A549 treated with Mapracorat at 1 μM for 4 hours (cell line): ENCODE data around the gene EGLN1. TPM values are rescaled to one million over a fixed set of nuclear protein-coding genes. Genes with fewer than 3 reads are reported as not detected.

ENCODE experiments used
- total RNA-seq: library from RNA; stranded (reverse); fragments of 200-300 nt; extraction: Qiagen RNA extraction; gene quantifications from 5 replicates; pipeline ENCODE4 v1.2.3, GENCODE V29; 2022

The EGLN1 gene
- 50.5 to 63.1 TPM (median 57.9 TPM) in 5 replicates for total RNA-seq

DNA sequence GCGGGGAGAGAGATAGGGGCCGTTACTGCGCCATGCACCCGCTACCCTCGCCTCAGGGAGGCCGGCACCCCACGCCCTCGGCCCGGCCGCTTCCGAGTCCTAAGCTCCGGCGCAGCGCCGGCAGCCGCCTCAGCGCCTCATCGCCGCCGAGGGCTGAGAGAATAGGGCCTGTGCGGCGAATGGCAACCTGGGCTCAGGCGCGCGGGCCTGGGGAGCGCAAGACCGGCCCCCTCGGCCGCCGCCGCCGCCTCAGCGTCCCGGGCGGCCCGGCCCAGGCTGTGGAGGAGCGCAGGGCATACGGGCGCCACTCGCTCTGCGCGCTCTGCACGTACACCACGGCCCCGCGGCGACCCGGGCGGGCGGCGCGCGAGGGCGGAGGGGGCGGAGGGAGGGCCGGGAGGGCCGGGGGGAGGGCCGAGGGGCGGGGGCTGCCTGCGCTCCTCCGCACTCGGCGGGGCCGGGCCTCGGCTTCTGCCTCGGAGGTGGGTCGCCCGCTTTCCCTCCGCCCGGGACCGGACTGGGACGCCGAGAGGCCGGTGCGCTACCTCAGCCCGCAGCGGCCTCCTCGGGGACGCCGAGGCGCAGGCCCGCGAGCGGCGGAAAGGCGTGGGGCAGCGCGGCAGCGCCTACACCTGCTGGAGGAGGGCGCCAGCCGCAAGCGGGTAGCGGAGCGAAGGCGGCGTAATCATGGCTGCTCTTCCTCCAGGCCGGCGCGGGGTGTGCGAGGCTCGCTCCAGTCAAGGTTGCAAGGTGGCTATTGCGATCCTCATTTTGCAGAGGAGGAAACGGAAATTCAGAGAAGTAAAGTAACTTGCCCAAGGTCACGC is at the start of gene EGLN1:
TSS of gene EGLN1 (minus strand) at position 317 of the 827 bp plus-strand sequence. CDS start 399 bp downstream, outside the sequence.

DNA sequence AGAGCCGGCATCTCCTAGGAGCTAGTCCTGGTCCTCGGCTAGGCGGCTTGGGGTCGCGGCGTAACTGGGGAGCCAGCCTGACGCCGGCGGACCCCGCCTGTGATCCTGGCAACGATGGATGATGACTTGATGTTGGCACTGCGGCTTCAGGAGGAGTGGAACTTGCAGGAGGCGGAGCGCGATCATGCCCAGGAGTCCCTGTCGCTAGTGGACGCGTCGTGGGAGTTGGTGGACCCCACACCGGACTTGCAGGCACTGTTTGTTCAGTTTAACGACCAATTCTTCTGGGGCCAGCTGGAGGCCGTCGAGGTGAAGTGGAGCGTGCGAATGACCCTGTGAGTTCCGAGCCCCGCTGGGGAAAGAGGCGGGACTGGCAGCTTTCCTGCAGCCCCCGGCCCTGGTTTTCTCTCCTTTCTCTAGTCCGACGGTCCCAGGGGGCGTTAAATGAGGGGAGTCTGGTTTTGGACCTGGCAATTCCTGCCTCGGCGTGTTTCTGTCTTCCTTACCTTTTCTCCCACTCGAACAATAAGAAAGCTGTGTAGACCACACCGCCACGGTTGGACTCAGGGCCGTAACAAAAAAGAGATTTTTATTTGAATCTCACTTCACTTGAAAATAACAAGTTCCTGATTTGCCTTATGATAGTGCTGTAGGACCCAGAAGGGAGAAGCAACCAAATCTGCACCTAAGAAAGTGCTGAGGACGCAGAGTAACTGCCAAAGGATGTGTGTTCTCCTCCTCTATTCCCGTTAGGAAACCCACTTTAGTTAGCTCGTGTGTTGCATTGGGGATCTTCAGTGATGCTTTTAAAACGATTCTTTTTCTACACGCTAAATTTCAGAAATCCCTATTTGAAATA is 83.6 kb downstream of the EGLN1 start, which contains the start of gene SPRTN:
TSS of gene SPRTN (plus strand) at position 24 of the 859 bp plus-strand sequence. CDS start at position 115, 91 bp downstream.

DNA sequence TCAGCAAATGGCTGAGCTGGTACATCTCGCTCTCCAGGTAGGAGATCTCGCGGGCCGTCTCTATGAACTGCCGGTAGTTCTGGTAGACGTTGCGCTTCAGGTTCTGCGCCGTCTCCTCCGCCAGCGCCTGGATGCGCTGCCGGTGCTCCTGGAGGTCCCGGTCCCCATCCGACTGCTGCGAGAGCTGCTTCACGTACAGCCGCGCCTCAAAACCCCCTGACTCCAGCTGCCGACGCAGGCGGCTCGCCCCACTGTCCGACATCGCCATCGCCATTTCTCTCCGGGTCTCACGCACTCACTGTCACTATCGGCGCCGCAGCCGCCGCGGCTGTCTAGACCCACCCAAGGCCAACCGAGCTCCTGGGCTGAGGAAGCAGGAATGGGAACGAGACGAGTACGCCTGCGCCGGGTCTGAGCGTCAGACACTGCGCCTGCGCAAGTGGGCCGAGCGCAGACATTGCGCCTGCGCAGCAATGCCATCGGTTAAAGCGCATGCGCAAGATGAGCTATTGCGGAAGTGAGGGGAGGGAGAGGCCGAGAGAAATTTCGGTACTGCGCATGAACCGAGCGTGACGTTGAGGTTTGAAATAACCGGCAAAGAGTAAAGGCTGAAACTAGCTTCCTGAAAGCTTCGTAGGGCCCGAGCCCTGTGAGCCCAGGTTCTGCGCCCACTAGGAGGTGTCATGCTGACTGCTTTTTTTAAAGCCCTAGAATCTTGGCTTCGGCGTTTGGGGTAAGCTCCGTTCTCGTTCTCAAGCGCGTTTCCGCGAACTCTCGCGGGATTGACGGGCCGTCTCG is 84.4 kb downstream of the EGLN1 start, which contains the start of gene EXOC8:
TSS of gene EXOC8 (minus strand) at position 381 of the 798 bp plus-strand sequence. CDS start at position 274, 107 bp downstream.

Other genes starting within 250 kb of the EGLN1 start
- 34.4 to 39.4 TPM (median 36.1 TPM) in 5 replicates for gene GNPAT, start 181.1 kb downstream of the EGLN1 start, total RNA-seq
- 8.0 to 9.3 TPM (median 9.1 TPM) in 5 replicates for gene EXOC8, start 84.4 kb downstream of the EGLN1 start, total RNA-seq
- 11.5 to 14.4 TPM (median 14.2 TPM) in 5 replicates for gene SPRTN, start 84.0 kb downstream of the EGLN1 start, total RNA-seq
- 29.8 to 44.1 TPM (median 38.9 TPM) in 5 replicates for gene TSNAX, start 106.4 kb upstream of the EGLN1 start, total RNA-seq
- gene DISC1, start 204.5 kb upstream of the EGLN1 start, total RNA-seq, result 0.10 to 0.24 TPM (median 0.19 TPM) in 5 replicates